Measurements from ENCODE around the gene LLGL2.

Gene LLGL2

DNA sequence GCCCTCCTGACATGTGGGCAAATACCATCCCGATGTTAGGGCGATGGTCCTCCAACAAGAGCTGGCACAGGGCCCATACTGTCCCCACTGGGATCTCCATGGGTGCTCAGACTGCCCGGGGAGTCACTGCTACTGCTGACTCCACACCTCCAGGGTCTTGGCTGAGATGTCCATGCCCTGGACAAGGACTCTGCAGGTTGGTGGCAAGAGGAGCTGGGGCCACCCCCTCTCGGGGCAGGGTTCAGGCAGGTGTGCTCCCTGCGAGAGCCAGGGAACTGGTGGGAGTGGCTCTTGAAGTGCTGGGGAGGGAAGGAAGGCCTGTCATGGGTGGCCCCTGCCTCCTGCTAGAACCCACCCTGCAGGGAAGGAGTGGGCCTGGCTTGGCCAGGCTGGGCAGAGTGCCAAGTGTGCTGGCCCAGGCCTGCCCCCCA lies 16.6 kb upstream of the LLGL2 start:
- H3K4me1 ChIP-seq (ENCODE audit: insufficient read depth, low read length), result peaks cover 10% of the 10 kb centered on the region
- H3K36me3 ChIP-seq (ENCODE audit: insufficient read depth, low read length), result 0 out of 2 replicates have a peak, but pooled peaks cover 6% of the 10 kb centered on the region

DNA sequence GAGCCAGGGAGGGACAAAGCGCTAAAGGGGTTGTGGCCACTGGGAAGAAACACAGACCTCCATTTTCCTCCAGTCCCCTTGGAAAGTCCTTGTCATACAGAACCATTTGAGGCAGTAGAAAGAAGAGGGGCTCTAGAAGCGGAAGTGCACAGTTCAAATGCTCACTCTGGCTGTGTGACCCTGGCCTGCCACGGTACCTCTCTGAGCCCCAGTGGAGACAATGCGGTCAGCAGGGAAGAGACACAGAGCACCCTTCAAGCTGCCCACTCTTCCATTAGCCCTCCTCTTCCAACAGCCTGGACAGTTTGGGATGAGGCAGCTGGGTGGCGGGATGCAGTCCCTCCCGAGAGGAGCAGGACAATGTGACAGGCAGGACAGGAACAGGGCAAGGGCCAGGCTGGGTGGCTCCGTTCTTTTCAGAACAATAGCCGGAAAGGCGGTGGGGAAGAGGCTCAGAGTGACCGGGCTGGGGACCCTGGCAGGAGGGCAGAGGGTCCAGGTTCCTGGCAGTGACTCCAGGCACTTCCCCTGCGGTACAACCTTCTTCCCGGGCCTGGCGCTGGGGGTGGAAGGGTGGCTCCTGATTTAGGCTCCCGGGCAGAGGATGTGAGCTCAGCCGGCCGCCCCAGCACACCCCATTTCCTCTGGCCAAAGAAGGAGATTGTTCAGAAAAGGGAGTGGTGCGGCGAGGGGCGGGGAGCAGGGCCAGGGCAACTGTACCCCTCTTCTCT lies 15.8 kb upstream of the LLGL2 start:
- Histone ChIP-seq H3K36me3 (ENCODE audit: insufficient read depth, low read length) (0 out of 2 replicates have a peak, but pooled peaks cover 6% of the 10 kb centered on the region), H3K9me3 (ENCODE audit: control insufficient read depth, insufficient read depth, low read length) (no peaks in the 10 kb centered on the region), H3K9ac (ENCODE audit: low read depth, low read length) (no peak overlapping the region), H3K4me1 (ENCODE audit: insufficient read depth, low read length) (peaks cover 14% of the 10 kb centered on the region)

More for the DNA sequence above, 16.6 kb upstream of the LLGL2 start:
- Histone ChIP-seq H3K9me3 (ENCODE audit: control insufficient read depth, insufficient read depth, low read length) (no peaks in the 10 kb centered on the region), H3K9ac (ENCODE audit: low read depth, low read length) (no peak overlapping the region)

DNA sequence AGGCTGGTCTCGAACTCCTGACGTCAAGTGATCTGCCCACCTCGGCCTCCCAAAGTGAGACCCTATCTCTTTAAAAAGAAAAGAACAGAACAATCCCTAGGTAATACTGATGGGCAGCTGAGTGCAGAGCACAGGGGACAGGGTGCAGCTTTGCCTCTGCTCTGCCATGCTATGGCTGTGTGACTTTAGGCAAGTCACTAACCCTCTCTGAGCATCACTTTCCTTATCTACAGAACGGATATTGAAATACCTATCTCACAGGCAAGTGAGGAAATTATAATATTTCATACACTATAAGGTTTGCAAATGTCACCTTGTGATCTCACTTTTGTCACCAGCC lies 14.3 kb upstream of the LLGL2 start:
- Histone ChIP-seq H3K36me3 (ENCODE audit: insufficient read depth, low read length) (0 out of 2 replicates have a peak, but pooled peaks cover 3% of the 10 kb centered on the region), H3K4me1 (ENCODE audit: insufficient read depth, low read length) (peaks cover 14% of the 10 kb centered on the region), H3K9ac (ENCODE audit: low read depth, low read length) (no peak overlapping the region), H3K9me3 (ENCODE audit: control insufficient read depth, insufficient read depth, low read length) (no peaks in the 10 kb centered on the region)

DNA sequence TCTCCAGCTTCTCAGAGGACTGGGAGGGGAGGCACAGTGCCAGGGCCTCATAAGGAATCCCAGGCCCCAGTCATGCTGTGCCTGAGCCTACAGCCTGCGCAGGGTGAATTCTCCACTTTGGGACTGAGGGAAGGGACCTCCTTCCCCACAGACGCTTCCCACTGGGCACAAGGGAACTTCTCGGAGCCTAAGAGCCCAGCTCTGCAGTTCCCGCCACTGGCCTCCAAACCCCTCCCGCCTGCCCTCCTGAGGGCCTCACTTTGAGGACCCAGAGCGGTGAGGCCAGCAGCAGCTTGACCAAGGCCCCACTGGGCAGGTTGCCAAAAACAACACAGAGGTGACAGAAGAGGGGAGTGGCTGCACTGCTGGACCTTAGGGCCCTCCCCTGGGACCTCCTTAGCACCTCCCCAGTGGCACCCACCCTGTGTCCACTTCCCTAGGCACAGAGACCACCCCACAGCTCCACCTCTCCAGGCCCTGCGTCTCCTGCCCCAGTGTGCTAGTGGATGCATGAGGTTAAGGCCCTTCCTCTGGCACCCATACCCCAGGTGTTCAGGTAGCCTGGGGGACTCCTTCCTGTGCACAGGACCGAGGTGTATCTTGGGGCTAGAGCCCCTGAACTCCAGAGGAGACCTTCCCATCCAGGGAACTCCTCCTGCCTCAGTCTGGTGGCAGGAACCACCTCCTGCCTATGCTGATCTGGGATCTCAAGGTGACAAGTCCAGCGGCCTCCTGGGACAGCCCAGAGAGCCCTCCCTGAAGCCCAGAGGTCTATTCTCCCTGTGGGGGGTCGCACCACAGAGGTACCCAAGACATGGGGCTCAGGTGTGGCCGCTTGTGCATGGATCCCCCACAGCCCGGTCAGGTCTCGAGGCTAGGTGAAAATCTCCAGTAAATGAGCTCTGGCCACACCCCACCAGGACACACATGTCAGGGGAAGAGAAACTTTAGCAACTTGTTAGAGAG lies 13.6 kb upstream of the LLGL2 start:
- H3K9me3 ChIP-seq (ENCODE audit: control insufficient read depth, insufficient read depth, low read length), result no peaks in the 10 kb centered on the region
- peaks cover 14% of the 10 kb centered on the region for H3K4me1 ChIP-seq (ENCODE audit: insufficient read depth, low read length)
- no peak overlapping the region for H3K9ac ChIP-seq (ENCODE audit: low read depth, low read length)
- no peaks in the 10 kb centered on the region for H3K36me3 ChIP-seq (ENCODE audit: insufficient read depth, low read length)

DNA sequence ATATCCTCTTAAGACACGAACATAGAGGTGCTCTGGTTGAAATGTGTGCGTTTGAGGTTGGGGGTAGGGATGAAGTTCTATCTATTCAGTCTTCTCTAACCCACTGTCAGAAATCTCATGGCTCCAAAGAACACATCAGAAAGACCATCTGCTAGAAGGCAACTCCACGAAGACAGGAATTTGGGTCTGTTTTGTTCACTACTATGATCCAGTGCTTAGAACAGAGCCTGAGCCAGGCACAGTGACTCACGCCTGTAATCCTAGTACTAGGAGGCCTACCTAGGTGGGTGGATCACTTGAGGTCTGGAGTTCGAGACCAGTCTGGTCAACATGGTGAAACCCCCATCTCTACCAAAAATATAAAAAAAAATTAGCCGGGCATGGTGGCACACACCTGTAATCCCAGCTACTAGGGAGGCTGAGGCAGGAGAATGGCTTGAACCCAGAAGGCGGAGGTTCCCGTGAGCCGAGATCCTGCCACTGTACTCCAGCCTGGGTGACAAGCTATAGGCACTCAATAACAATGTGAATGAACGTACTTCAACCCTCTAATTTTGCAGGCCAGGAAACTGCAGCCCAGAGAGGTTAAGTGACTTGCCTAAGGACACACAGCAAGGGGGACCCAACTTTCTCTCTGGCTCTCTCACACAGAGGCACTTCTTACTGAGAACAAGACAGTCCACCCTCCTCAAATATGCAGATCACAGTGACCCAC lies 12.4 kb upstream of the LLGL2 start:
- H3K4me1 ChIP-seq (ENCODE audit: insufficient read depth, low read length), result peaks cover 14% of the 10 kb centered on the region
- no peaks in the 10 kb centered on the region for H3K9me3 ChIP-seq (ENCODE audit: control insufficient read depth, insufficient read depth, low read length)
- H3K9ac ChIP-seq (ENCODE audit: low read depth, low read length), result no peak overlapping the region
- no peaks in the 10 kb centered on the region for H3K36me3 ChIP-seq (ENCODE audit: insufficient read depth, low read length)

DNA sequence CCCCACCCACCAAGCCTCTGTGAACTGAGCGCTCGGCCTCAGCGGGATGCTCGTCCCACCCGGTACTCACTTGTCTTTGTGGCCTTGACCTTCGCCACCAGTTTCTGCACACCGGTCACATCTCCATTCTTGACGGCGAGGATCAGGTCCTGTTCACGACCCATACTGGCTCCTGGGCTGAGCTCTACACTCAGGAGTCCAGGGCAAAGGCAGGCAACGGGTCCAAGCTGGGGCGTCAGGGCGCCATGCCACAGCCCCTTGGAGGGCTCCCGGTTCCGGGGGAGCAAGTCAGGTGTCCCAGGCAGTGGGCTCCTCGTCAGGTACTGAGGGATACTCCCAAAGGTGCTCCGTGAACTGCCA lies 11.9 kb upstream of the LLGL2 start:
- Histone ChIP-seq H3K4me1 (ENCODE audit: insufficient read depth, low read length) (peaks cover 14% of the 10 kb centered on the region), H3K9ac (ENCODE audit: low read depth, low read length) (no peak overlapping the region), H3K9me3 (ENCODE audit: control insufficient read depth, insufficient read depth, low read length) (no peaks in the 10 kb centered on the region), H3K36me3 (ENCODE audit: insufficient read depth, low read length) (no peaks in the 10 kb centered on the region)

DNA sequence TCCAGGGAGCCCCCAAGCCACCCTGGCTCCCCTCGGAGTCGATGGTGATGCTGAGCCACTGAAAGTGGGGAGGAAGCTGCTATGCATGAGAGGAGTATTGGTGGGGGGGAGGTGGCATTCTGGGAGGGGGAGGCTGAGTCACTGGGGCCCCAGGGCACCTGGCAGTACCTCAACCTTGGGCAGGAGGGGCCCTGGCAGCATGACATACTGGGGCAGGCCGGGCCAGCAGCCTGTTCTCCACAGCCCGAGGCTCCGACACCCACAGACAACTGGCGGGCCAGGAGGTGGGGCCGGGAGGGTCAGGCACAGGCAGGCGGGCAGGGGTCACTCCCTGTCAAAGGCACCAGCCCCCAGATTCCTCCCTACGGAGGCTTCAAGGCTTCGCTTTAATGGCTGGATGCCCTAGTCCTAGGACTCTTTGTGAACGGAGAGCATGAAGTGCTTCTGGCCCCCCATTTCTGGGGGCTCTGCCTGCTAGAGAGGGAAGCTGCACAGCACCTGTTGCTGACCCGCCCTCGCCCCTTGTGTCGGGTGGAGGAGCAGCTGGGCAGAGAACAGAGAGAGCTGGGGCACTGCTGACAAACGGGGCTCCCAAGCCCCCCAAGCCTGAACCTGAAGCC lies 11.1 kb upstream of the LLGL2 start:
- Histone ChIP-seq H3K9me3 (ENCODE audit: control insufficient read depth, insufficient read depth, low read length) (no peaks in the 10 kb centered on the region), H3K9ac (ENCODE audit: low read depth, low read length) (peak overlapping the region; percentile 93), H3K36me3 (ENCODE audit: insufficient read depth, low read length) (no peaks in the 10 kb centered on the region), H3K4me1 (ENCODE audit: insufficient read depth, low read length) (peaks cover 10% of the 10 kb centered on the region)

DNA sequence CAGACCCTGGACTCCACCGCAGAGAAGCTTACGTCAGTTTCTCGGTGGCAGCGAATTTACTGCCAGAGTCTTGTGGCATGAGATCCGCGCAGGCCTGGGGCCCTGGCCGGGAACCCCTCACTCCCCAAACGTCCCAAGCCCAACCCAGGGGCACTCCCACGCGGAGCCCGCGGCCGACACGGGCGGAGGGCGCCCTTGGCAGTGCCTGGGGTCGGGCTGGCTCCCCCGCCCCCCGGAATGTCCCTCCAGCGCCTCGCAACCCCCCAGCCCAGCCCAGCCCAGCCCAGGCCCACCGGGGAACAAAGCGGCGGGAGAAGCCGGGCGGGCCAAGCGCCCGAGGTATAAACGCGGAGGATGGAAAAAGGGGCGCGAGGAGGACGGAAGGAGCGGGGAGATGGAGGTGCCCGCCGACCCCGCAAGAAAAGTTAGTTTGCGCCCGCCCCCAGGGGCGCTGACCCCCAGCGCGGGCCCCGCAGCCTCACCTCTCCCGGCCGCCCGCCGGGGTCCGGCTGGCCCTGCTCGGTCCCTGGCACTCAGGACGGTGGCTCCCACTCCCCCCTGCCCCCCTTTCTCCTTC lies 10.5 kb upstream of the LLGL2 start:
- Histone ChIP-seq H3K4me1 (ENCODE audit: insufficient read depth, low read length) (peaks cover 9% of the 10 kb centered on the region; the same call in 1 of the 2 replicates), H3K9ac (ENCODE audit: low read depth, low read length) (peak overlapping the region; percentile 93), H3K9me3 (ENCODE audit: control insufficient read depth, insufficient read depth, low read length) (no peaks in the 10 kb centered on the region), H3K36me3 (ENCODE audit: insufficient read depth, low read length) (peaks cover 1% of the 10 kb centered on the region; the same call in 1 of the 2 replicates)

DNA sequence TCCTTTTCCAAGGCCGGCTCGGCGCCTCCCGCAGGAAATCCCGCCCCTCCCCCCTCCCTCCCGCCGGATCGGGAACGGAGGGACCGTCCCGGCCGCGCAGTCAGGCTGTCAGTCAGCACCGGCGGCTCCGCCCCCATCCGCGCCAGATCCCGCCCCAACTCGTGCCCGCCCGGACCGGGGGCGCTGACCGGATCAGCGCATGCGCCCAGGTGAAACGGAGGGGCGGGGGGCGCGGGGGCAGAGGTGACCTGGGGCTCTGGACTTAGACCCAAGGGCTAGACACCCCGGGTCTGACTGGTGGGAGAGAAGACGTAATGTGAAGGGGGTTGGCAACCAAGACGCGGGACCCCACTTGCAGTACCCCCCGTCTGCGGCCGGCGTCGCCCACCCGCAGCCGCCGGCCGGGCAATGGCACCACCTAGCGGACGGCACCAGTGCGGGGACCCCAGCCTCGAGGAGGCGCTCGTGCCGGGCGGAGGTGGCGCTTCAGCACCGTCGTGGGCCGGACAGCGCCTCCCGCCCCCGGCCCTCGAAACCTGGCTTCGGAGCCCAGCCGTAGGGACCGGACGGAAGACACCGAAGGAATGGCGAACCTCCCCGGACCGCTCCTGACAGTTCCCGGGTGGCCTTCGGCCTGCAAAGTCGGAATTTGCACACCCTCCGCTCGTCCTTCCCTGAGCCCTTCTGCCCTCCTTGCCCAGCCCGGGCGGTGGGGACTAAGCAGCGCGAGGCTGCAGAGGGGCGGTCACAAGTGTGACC lies 9.8 kb upstream of the LLGL2 start, which contains the start of gene CASKIN2:
Gene CASKIN2, minus strand, starts transcription at position 42 of the 759 bp plus-strand sequence. CDS start 1,733 bp downstream, outside the sequence.
- Histone ChIP-seq H3K9ac (ENCODE audit: low read depth, low read length) (peak within 1 kb of the TSS; percentile 93), H3K36me3 (ENCODE audit: insufficient read depth, low read length) (peaks cover 3% of the 10 kb centered on the region; the same call in 1 of the 2 replicates), H3K4me1 (ENCODE audit: insufficient read depth, low read length) (peaks cover 9% of the 10 kb centered on the region; the same call in 1 of the 2 replicates), H3K9me3 (ENCODE audit: control insufficient read depth, insufficient read depth, low read length) (no peaks in the 10 kb centered on the region)

DNA sequence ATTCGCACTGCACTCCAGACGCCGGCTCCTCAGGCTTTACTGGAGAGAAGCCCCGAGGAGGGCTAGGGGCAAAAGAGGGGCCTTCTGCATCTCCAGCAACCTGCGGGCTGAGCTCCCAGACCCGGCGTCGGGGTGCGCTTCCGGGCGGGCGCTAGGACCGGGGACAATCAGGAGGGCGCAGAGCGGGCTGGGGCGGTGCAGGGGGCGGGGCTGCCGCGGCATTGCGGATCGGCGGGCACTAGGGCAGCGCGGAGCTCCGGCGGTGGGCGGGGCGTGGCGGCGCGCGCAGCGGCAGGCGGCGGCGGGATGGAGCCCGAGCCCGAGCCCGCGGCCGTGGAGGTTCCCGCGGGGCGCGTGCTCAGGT lies 9.3 kb upstream of the LLGL2 start, which contains the start of gene TSEN54:
Gene TSEN54, plus strand, starts transcription at position 274 of the 364 bp plus-strand sequence. Its CDS starts 33 bp downstream, at position 307.
- H3K9ac ChIP-seq (ENCODE audit: low read depth, low read length), result peak within 1 kb of the TSS; percentile 93
- H3K9me3 ChIP-seq (ENCODE audit: control insufficient read depth, insufficient read depth, low read length), result no peaks in the 10 kb centered on the region
- H3K4me1 ChIP-seq (ENCODE audit: insufficient read depth, low read length), result peaks cover 9% of the 10 kb centered on the region; the same call in 1 of the 2 replicates
- peaks cover 3% of the 10 kb centered on the region; the same call in 1 of the 2 replicates for H3K36me3 ChIP-seq (ENCODE audit: insufficient read depth, low read length)

DNA sequence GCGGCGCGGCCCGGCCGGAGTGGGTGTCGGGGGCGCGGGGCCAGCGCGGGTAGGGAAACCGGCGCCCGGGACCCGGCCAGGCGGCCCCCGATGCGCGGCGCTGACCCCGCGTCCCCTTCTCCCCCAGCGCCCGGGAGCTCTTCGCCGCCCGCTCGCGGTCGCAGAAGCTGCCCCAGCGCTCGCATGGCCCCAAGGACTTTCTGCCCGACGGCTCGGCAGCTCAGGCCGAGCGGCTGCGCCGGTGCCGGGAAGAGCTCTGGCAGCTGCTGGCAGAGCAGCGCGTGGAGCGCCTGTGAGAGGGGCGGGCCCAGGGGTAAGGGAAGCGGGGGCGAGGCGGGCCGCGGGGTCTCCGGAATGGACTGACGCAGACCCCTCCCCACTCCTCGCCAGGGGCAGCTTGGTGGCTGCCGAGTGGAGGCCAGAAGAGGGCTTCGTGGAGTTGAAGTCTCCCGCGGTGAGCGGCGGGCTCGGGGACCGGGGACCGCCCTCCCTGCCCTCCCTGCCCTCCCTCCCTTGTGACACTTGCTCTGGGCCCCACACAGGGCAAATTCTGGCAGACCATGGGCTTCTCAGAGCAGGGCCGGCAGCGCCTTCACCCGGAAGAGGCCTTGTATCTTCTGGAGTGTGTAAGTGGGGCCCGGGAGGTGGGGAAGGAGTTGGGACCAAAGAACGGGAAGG lies 8.7 kb upstream of the LLGL2 start:
- H3K9ac ChIP-seq (ENCODE audit: low read depth, low read length), result peak overlapping the region; percentile 93
- peaks cover 9% of the 10 kb centered on the region; the same call in 1 of the 2 replicates for H3K4me1 ChIP-seq (ENCODE audit: insufficient read depth, low read length)
- peaks cover 3% of the 10 kb centered on the region; the same call in 1 of the 2 replicates for H3K36me3 ChIP-seq (ENCODE audit: insufficient read depth, low read length)
- no peaks in the 10 kb centered on the region for H3K9me3 ChIP-seq (ENCODE audit: control insufficient read depth, insufficient read depth, low read length)

DNA sequence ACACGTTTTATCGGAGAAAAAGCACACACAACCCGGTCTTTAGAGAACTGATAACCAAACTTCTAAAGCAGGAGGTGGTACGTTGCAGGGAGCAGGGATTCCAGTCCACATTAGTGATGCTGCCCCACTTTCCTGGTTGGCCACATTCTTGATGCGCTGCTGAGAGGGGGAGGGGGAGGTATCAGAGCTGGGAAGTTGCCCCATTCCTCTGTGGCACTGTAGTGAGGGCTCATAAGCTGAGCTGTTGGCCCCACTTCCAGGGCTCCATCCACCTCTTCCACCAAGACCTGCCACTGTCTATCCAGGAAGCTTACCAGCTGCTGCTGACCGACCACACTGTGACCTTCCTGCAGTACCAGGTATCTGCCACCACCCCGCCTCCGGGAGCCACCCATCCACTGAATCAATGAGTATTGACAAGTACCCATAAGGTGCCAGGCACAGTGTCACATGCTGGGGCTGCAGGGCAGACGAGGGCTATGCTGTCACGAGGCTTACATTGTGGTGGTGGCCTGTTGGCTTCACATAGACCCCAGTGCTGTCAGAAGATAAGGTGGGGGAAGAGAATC lies 8.1 kb upstream of the LLGL2 start:
- Histone ChIP-seq H3K9me3 (ENCODE audit: control insufficient read depth, insufficient read depth, low read length) (no peaks in the 10 kb centered on the region), H3K9ac (ENCODE audit: low read depth, low read length) (peak overlapping the region; percentile 93; the same call in 1 of the 2 replicates), H3K36me3 (ENCODE audit: insufficient read depth, low read length) (peaks cover 3% of the 10 kb centered on the region; the same call in 1 of the 2 replicates), H3K4me1 (ENCODE audit: insufficient read depth, low read length) (peaks cover 9% of the 10 kb centered on the region; the same call in 1 of the 2 replicates)
